ELF-1 (cell line): ENCODE measurements around the gene RSPH3.

Experiments
- DNase-seq: peaks from one replicate; pipeline ENCODE4 v3.0.0-alpha.2; 2016; ENCODE audit warnings: low read depth, low spot score

Gene RSPH3

DNA sequence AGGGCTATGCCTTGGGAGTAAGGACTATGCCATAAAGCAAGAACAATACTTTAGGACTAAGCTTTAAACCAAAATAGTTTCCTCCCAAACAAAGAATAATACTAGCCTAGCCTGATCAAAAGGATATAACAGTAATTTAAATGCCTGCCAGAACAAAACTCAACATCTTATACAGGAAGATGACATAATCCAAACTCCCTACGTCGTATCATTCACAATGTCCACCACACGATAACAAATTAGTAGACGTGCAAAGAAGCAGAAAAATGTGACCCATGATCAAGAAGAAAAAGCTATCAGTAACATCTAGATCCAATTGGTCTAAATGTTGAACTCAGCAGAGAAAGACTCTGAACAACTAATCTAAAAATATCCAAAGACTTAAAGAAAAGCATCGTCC lies 65.8 kb downstream of the RSPH3 start:
- no peak for DNase-seq

DNA sequence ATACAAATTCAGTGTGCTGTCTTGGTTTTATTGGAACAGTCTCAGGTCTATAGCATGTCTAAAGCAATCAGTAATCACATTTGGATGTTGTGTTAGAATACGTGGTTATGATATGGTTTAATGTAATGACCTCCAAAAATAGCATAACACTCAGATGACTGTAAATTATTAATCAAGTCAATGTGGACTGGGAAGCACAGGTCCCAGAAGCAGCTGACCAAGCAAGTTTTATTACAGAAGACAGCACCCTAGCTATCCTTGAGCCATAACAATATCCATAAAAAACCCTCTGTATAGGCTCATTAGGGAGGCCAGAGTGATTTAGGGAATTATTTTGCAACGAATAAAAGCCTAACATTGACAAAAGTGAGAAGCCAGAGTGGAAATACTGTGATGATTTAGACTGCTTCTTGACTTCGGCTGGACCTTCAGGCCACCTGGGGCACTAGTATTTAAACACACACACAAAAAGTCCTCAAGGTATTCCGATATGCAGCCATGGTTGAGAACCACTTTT lies 66.9 kb downstream of the RSPH3 start:
- no peak for DNase-seq

DNA sequence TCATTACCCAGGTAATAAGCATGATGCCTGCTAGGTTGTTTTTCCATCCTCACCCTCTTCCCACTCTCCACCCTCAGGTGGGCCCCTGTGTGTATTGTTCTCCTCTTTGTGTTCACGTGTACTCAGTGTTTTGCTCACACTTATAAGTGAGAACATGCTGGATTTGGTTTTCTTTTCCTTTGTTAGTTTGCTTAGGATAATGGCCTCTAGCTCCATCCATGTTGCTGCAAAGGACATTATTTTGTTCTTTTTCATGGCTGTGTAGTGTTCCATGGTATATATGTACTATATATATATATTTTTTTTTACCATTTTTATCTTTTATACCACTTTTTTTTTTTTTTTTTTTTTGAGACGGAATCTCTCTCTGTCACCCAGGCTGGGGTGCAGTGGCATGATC lies 71.9 kb downstream of the RSPH3 start:
- no peak for DNase-seq

DNA sequence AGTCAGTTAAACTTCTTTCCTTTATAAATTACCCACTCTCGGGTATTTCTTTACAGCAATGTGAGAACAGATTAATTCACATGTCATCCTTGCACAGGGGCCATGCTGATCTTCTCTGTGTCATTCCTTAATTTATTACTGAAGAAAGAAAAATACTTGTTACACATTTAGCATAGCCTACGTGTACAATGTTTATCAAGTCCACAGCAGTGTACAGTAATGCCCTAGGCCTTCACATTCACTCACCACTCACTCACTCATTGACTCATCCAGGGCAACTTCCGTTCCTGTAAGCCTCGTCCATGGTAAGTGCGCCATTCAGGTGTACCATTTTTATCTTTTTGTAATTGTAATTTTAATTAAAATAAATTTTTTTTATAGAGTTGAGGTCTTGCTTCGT lies 73.6 kb downstream of the RSPH3 start:
- DNase-seq, result no peak

DNA sequence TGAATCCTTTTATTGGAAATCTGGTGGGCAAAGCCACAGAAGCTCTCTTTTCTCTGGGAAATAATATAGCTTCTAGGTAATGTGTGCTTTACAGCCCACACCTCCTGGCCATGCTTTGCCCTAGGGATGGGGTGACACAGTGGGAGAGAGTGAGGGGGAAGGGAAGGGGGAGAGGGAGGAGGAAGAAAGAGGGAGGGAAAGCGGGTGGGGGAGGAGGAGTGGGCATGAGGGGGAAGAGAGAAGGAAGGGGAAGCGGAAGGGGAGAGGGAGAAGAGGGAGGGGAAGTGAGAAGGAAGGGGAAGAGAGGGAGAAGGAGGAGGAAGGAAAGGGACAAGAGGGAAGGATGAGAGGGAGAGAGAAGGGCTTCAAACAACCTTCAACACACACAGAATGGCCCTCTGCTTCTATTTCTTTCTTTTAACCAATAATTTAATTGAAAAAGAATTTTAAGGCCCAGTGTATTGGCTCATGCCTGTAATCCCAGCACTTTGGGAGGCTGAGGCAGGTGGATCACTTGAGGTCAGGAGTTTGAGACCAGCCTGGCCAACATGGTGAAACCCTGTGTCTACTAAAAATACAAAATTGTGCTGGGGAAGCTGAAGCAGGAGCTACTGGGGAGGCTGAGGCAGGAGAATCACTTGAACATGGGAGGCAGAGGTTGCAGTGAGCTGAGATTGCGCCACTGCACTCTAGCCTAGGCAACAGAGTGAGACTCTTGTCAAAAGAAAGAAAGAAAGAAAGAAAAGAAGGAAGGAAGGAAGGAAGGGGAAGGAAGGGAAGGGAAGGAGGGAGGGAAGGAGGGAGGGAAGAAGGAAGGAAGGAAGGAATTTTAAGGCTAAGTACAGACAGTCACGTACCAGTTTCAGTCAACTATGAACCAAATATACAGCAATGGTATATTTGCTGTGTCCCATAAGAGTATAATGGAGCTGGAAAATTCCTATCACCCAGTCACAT lies 75.2 kb downstream of the RSPH3 start:
- no peak for DNase-seq

DNA sequence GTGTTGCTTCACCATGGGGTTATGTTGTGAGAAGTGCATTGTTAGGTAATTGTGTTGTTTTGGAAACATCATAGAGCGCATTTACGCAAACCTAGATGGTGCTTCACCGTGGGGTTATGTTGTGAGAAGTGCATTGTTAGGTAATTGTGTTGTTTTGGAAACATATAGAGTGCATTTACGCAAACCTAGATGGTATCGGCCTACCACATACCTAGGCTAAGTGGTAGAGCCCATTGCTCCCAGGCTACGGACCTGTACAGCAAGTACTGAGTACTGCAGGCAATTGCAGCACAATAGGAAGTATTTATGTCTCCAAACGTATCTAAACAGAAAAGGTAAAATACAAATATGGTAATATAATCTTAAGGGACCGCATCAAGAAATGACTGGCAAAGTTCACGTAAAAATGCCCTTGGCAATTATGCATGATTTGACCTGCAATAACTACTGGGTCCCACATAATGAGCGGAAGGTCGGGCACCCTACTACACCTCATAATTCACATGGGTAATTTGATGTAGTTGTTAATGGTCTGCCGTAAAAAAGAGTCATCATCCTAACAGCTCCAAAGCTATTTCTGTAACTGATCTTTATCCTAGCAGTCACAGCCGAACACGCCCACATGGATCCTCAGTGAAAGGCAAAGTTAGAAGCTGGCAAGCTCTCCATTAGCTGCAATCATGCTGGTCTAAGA lies 76.0 kb downstream of the RSPH3 start:
- DNase-seq, result peak; percentile 81
